Measurements from ENCODE around the gene SIK3.
"Not testable (repeated sequence)": the region's sequence is repeated elsewhere in the genome, so short reads cannot be mapped to it uniquely, and the experiment has no call there.

SIK3 gene

GRCh38 chr11:116838321-116839084 lies 259.7 kb downstream of the SIK3 start:
- DNase-seq (ENCODE audit: low read depth): no peak

- no peak for DNase-seq (ENCODE audit: low read depth)
Observed at GRCh38 chr11:116837231-116838091, 260.8 kb downstream of the SIK3 start, which contains the start of gene APOA1. Gene APOA1, minus strand, starts transcription at chr11:116837622. Its CDS starts 235 bp downstream, at chr11:116837387.

- DNase-seq (ENCODE audit: low read depth): no peak
Observed at GRCh38 chr11:116836632-116836991, 261.6 kb downstream of the SIK3 start.

GRCh38 chr11:116835791-116836631 lies 262.2 kb downstream of the SIK3 start:
- peak; percentile 54 for DNase-seq (ENCODE audit: low read depth)

GRCh38 chr11:116835042-116835772 lies 263.0 kb downstream of the SIK3 start:
- no peak for DNase-seq (ENCODE audit: low read depth)

GRCh38 chr11:116834535-116835041 lies 263.6 kb downstream of the SIK3 start:
- not testable (repeated sequence) for DNase-seq (ENCODE audit: low read depth)

GRCh38 chr11:116833816-116834534 lies 264.3 kb downstream of the SIK3 start:
- no peak for DNase-seq (ENCODE audit: low read depth)

- no peak for DNase-seq (ENCODE audit: low read depth)
Observed at GRCh38 chr11:116833491-116833815, 264.8 kb downstream of the SIK3 start.

- DNase-seq (ENCODE audit: low read depth): no peak
Observed at GRCh38 chr11:116832350-116833290, 265.6 kb downstream of the SIK3 start.

- DNase-seq (ENCODE audit: low read depth): no peak
Observed at GRCh38 chr11:116831790-116832349, 266.4 kb downstream of the SIK3 start.

- no peak for DNase-seq (ENCODE audit: low read depth)
Observed at GRCh38 chr11:116830184-116830912, 267.9 kb downstream of the SIK3 start.

GRCh38 chr11:116829525-116830183 lies 268.6 kb downstream of the SIK3 start, which contains the start of gene APOC3:
Gene APOC3, plus strand, starts transcription at chr11:116829907. Its CDS starts 676 bp downstream, at chr11:116830583.
- DNase-seq (ENCODE audit: low read depth): no peak

- DNase-seq (ENCODE audit: low read depth): no peak
Observed at GRCh38 chr11:116828632-116829524, 269.4 kb downstream of the SIK3 start.

- no peak for DNase-seq (ENCODE audit: low read depth)
Observed at GRCh38 chr11:116827461-116827860, 270.8 kb downstream of the SIK3 start.

GRCh38 chr11:116826751-116827431 lies 271.3 kb downstream of the SIK3 start:
- DNase-seq (ENCODE audit: low read depth): no peak

All from stimulated activated CD8-positive, alpha-beta memory T cell treated with anti-CD3 and anti-CD28 coated beads, Interleukin-12 subunit alpha, Interleukin-12 subunit beta, amount 100 ng/mL, for 1 hour (primary cell).